B cell (primary cell): ENCODE data around the gene CD58.

Experiments
- CTCF ChIP-seq: fragments of 200-600 bp; IDR thresholded peaks from one replicate; pipeline ENCODE4 v1.8.0; 2022; ENCODE audit warnings: antibody characterized with exemption, mild to moderate bottlenecking
- EZH2 ChIP-seq: IDR thresholded peaks from 2 replicates; pipeline ENCODE4 v1.6.1; 2012; ENCODE audit warnings: borderline replicate concordance, low read depth, mild to moderate bottlenecking, moderate library complexity, low read length; ENCODE audit not compliant: insufficient read depth, poor library complexity, severe bottlenecking

GRCh38 chr1:116538544-116538943, 32.3 kb downstream of the CD58 start:
- TF ChIP-seq CTCF (no peak), EZH2 (no peak)
